NCI-H2227 (cell line): ENCODE data around the gene PFN1.

Experiments
- DNase-seq: peaks from one replicate; lab custom pipeline; 2025; ENCODE audit not compliant: unreplicated experiment; lab: John Stamatoyannopoulos, UW

Gene PFN1

DNA sequence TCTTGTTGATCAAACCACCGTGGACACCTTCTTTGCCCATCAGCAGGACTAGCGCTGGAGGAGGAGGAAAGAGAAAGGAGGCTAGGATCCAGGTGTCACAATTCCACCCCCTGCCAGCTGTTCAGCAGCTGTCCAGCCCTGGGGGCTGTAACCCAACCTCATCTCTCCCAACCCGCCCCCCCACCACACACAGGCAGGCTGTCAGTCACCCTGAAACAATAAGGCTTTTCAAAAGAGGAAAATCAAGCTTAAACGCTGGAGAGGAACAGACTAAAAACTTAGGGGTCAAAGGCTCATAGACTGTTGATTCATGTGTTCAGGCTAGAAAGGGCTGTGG is 2.4 kb downstream of the PFN1 start:
- no peak for DNase-seq

DNA sequence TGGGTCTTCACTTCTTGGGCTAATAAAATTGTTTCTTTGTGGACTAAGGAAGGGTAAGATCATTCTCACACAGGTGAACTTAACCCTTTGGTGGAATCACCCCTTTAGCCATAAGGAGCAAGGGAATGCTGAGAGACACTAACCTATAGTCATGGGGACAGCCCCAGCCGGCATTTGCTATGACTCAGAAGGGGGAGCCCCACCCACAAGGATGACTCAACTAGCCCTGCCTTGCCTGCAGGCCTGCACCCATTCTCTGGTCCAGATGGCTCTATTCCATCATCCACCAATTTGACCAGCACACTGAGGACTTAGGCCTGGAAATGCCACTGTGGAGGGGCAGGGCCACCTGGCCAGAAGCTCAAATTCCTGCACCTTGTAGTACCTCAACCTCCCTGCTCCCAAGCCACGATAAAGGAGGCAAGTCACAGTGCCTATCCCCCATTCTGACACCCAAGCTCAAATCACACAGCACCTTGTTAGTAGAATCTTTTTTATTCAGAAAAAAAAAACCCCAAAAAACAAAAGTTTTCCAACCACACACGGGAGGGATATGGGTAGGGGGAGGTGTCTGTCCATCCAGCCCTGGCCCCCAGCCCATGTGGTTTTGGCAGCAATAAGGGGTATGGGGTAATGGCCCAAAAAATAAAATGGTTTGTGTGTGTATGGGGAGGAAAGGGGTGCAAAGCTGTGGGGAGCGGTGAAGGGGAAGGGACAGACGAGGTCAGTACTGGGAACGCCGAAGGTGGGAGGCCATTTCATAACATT is 3.0 kb downstream of the PFN1 start:
- no peak for DNase-seq

- no peak for DNase-seq
Observed at GRCh38 chr17:4944554-4945175, 3.7 kb downstream of the PFN1 start.

DNA sequence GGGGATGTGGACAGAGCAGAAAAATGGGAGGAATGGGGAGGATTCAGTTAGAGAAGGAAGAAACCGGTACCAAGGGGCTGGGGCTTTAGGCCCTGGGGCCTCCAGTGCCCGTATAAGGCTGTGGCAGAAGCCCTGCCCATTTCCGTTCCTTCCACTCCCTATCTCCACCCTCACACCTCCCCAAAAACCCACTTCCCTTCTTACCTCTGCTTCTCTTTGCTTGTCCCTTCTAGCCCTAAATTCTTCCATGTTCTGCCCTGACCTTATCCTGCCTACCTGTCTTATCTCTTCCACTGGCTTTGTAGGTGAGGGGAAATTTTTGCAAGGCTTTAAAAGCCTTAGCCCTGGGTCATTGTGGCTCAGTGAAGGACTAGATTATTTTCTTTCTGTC is 4.2 kb downstream of the PFN1 start:
- no peak for DNase-seq

GRCh38 chr17:4942760-4943508 is 5.4 kb downstream of the PFN1 start:
- no peak for DNase-seq

GRCh38 chr17:4941319-4941610 is 7.1 kb downstream of the PFN1 start:
- DNase-seq, result no peak

GRCh38 chr17:4940555-4941318 is 7.6 kb downstream of the PFN1 start:
- no peak for DNase-seq

- DNase-seq, result peak; percentile 96
Observed at GRCh38 chr17:4939796-4940554, 8.4 kb downstream of the PFN1 start, which contains the start of the genes RNF167 and SLC25A11. RNF167 (plus strand) TSS chr17:4940268; CDS start chr17:4940910, 642 bp downstream. SLC25A11 (minus strand) TSS chr17:4940046; CDS start chr17:4939910, 136 bp downstream.

GRCh38 chr17:4939546-4939795 is 8.9 kb downstream of the PFN1 start:
- DNase-seq, result no peak

GRCh38 chr17:4938688-4939545 is 9.4 kb downstream of the PFN1 start:
- no peak for DNase-seq

- DNase-seq, result no peak
Observed at GRCh38 chr17:4938069-4938491, 10.2 kb downstream of the PFN1 start.

DNA sequence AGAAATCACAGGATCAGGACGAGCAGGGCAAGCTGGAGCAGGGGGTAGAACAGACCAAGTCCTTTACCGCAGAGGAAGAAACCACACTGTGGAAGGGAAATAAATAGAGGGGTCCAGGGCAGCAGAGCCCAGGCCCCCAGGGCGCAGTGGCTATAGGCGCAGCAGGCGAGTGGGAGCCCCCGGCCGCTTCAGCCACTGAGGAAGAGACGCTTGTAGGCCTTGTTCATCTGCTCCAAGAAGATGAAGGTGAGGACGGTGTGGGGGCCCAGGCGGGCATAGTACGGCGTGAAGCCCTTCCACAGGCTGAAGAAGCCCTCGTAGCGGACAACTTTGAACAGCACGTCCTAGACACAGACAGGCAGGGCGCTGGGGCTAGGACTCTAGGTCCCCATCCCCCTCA is 10.8 kb downstream of the PFN1 start:
- DNase-seq, result no peak

- no peak for DNase-seq
Observed at GRCh38 chr17:4936436-4936835, 11.9 kb downstream of the PFN1 start.

- DNase-seq, result no peak
Observed at GRCh38 chr17:4935650-4936049, 12.7 kb downstream of the PFN1 start.

DNA sequence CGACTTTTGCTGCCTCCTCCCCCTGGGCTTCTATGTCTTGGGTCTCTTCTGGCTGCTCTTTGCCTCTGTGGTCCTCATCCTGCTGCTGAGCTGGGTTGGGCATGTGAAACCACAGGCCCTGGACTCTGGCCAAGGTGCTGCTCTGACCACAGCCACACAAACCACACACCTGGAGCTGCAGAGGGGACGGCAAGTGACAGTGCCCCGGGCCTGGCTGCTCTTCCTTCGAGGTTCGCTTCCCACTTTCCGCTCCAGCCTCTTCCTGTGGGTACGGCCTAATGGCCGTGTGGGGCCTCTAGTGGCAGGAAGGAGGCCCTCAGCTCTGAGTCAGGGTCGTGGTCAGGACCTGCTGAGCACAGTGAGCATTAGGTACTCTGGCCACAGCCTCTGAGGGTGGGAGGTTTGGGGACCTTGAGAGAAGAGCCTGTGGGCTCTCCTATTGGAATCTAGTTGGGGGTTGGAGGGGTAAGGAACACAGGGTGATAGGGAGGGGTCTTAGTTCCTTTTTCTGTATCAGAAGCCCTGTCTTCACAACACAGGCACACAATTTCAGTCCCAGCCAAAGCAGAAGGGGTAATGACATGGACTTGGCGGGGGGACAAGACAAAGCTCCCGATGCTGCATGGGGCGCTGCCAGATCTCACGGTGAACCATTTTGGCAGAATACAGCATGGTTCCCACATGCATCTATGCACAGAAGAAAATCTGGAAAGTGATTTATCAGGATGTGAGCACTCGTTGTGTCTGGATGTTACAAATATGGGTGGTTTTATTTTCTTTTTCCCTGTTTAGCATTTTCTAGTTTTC is 14.0 kb downstream of the PFN1 start:
- no peak for DNase-seq

DNA sequence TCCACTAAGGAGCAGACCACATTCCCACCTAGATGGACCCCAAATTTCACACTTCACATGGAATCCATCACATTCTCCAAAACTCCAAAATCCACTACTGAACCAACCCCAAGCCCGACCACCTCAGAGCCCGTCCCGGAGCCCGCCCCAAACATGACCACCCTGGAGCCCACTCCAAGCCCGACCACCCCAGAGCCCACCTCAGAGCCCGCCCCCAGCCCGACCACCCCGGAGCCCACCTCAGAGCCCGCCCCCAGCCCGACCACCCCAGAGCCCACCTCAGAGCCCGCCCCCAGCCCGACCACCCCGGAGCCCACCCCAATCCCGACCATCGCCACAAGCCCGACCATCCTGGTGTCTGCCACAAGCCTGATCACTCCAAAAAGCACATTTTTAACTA is 14.7 kb downstream of the PFN1 start:
- DNase-seq, result no peak

- no peak for DNase-seq
Observed at GRCh38 chr17:4932756-4933155, 15.6 kb downstream of the PFN1 start.

DNA sequence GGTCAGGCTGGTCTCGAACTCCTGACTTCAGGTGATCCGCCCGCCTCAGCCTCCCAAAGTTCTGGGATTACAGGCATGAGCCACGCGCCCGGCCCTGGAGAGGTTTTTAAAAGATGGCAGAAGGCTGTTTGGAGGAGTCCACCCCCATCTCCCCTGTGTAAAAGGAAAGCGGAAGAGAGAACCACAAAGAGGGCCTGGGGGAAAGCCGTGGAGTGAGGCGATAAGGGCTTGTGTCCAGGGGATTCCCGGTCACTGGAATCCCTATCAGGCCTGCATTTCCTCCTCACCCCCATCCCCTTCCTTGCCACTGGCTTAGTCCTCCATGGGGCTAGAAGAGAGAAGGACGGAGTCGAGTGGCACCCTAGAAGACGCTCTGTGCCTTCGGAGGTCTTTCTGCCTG is 16.4 kb downstream of the PFN1 start, which contains the start of gene GP1BA:
Gene GP1BA (plus strand): TSS at position 315 of the 400 bp plus-strand sequence. CDS start 328 bp downstream, outside the sequence.
- DNase-seq, result no peak

GRCh38 chr17:4928881-4929280 is 19.4 kb downstream of the PFN1 start:
- no peak for DNase-seq
